ENCODE data around the gene HOMER2.

Gene HOMER2

GRCh38 chr15:82864967-82865366, 87.6 kb downstream of the HOMER2 start:
- no peak for DNase-seq
- TF ChIP-seq GATA1 (IDR thresholded peaks at IDR 0.05; ENCODE audit: low read depth, low read length) (no peak), POLR2A (IDR thresholded peaks at IDR 0.05; ENCODE audit: low read length) (no peak)

GRCh38 chr15:82862886-82863285, 89.6 kb downstream of the HOMER2 start:
- DNase-seq = no peak
- TF ChIP-seq POLR2A (IDR thresholded peaks at IDR 0.05; ENCODE audit: low read length) = no peak

GRCh38 chr15:82858932-82859331, 93.6 kb downstream of the HOMER2 start:
- no peak for DNase-seq
- TF ChIP-seq POLR2A (IDR thresholded peaks at IDR 0.05; ENCODE audit: low read length) = no peak
- TF ChIP-seq GATA1 (IDR thresholded peaks at IDR 0.05; ENCODE audit: low read depth, low read length) = no peak

GRCh38 chr15:82856397-82857170, 95.9 kb downstream of the HOMER2 start:
- TF ChIP-seq GATA1 (IDR thresholded peaks at IDR 0.05; ENCODE audit: low read depth, low read length) (no peak), POLR2A (IDR thresholded peaks at IDR 0.05; ENCODE audit: low read length) (no peak)
- no peak for DNase-seq

GRCh38 chr15:82855286-82856100, 97.0 kb downstream of the HOMER2 start:
- no peak for TF ChIP-seq POLR2A (IDR thresholded peaks at IDR 0.05; ENCODE audit: low read length)
- no peak for TF ChIP-seq GATA1 (IDR thresholded peaks at IDR 0.05; ENCODE audit: low read depth, low read length)
- DNase-seq = peak; percentile 40 to 50

- DNase-seq = no peak
- TF ChIP-seq POLR2A (IDR thresholded peaks at IDR 0.05; ENCODE audit: low read length) (no peak), GATA1 (IDR thresholded peaks at IDR 0.05; ENCODE audit: low read depth, low read length) (no peak)
These were observed 98.0 kb downstream of the HOMER2 start for GRCh38 chr15:82854554-82854953.

GRCh38 chr15:82852941-82853561, 99.5 kb downstream of the HOMER2 start:
- peak; percentile 74 to 88 for DNase-seq
- TF ChIP-seq GATA1 (IDR thresholded peaks at IDR 0.05; ENCODE audit: low read depth, low read length) (no peak), POLR2A (IDR thresholded peaks at IDR 0.05; ENCODE audit: low read length) (no peak)

GRCh38 chr15:82851981-82852511, 100.5 kb downstream of the HOMER2 start:
- no peak for DNase-seq
- TF ChIP-seq GATA1 (IDR thresholded peaks at IDR 0.05; ENCODE audit: low read depth, low read length) (no peak), POLR2A (IDR thresholded peaks at IDR 0.05; ENCODE audit: low read length) (no peak)

GRCh38 chr15:82851306-82851850, 101.1 kb downstream of the HOMER2 start:
- no peak for DNase-seq
- TF ChIP-seq GATA1 (IDR thresholded peaks at IDR 0.05; ENCODE audit: low read depth, low read length) (no peak), POLR2A (IDR thresholded peaks at IDR 0.05; ENCODE audit: low read length) (no peak)

- TF ChIP-seq GATA1 (IDR thresholded peaks at IDR 0.05; ENCODE audit: low read depth, low read length) = no peak
- no peak for TF ChIP-seq POLR2A (IDR thresholded peaks at IDR 0.05; ENCODE audit: low read length)
- DNase-seq = no peak
These were observed 101.8 kb downstream of the HOMER2 start for GRCh38 chr15:82850731-82851130.

GRCh38 chr15:82849556-82850512, 102.7 kb downstream of the HOMER2 start:
- DNase-seq = peak; percentile 99 to 100
- TF ChIP-seq GATA1 (IDR thresholded peaks at IDR 0.05; ENCODE audit: low read depth, low read length) = peak; percentile 89
- TF ChIP-seq POLR2A (IDR thresholded peaks at IDR 0.05; ENCODE audit: low read length) = peak; percentile 78

- peak in 1 of 2 experiments; percentile 38 for DNase-seq
- TF ChIP-seq GATA1 (IDR thresholded peaks at IDR 0.05; ENCODE audit: low read depth, low read length) = no peak
- TF ChIP-seq POLR2A (IDR thresholded peaks at IDR 0.05; ENCODE audit: low read length) = no peak
These were observed 104.1 kb downstream of the HOMER2 start for GRCh38 chr15:82848241-82848993.
